Astrocyte (in vitro differentiated cells and primary cell): Measurements from ENCODE around the gene OLFM2.

Experiments used
- EZH2 ChIP-seq: IDR thresholded peaks from 2 replicates; pipeline ENCODE4 v1.6.1; 2012; ENCODE audit warnings: mild to moderate bottlenecking, low read length, inconsistent platforms; ENCODE audit not compliant: insufficient read depth
- TF ChIP-seq, protein P1 (sequence below): IDR thresholded peaks from 2 replicates; pipeline ENCODE4 v1.5.1; 2011; ENCODE audit warnings: low read depth, mild to moderate bottlenecking, inconsistent platforms, low read length, moderate library complexity; ENCODE audit not compliant: insufficient read depth

DNA sequence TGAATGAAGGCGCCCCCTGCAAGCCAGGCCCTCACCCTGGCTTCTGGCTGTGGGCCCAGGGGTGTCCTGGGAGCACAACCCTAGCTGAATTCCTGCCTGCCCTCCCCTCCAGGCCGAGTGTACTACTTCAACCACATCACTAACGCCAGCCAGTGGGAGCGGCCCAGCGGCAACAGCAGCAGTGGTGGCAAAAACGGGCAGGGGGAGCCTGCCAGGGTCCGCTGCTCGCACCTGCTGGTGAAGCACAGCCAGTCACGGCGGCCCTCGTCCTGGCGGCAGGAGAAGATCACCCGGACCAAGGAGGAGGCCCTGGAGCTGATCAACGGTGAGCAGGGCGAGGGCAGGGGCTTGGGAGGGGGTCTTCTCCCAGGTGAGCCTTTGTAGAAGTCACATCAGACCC, 98.0 kb downstream of the OLFM2 start:
- TF ChIP-seq, protein P1, sequence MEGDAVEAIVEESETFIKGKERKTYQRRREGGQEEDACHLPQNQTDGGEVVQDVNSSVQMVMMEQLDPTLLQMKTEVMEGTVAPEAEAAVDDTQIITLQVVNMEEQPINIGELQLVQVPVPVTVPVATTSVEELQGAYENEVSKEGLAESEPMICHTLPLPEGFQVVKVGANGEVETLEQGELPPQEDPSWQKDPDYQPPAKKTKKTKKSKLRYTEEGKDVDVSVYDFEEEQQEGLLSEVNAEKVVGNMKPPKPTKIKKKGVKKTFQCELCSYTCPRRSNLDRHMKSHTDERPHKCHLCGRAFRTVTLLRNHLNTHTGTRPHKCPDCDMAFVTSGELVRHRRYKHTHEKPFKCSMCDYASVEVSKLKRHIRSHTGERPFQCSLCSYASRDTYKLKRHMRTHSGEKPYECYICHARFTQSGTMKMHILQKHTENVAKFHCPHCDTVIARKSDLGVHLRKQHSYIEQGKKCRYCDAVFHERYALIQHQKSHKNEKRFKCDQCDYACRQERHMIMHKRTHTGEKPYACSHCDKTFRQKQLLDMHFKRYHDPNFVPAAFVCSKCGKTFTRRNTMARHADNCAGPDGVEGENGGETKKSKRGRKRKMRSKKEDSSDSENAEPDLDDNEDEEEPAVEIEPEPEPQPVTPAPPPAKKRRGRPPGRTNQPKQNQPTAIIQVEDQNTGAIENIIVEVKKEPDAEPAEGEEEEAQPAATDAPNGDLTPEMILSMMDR: no peak
- no peak for TF ChIP-seq EZH2
